ENCODE measurements around the gene C8A.

The C8A gene

DNA sequence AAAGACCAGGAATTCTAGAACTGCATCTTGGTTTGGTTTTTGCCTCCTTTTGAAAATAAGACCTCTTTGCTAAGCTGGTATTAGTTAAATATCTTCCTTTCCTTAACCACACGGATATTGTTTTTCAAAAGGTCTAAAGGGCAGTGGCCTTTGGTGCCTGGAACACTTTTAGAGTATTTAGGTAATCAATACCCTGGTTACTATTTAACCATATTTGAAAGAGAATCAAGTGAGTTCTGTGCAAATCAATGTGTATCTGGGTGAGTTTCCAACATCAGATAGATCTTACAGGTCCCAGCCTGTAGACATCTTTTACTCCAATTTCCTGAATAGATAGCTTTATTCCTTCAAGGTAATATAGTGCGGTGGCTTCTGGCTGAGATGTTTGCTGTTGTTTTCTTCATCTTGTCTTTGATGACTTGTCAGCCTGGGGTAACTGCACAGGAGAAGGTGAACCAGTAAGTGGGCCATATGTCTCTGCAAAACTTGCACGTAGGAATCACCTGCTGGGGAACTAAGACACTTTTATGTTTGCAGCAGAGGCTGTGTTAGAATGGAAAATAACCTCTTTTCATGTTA is at the start of gene C8A:
Gene C8A (plus strand): TSS at position 277 of the 579 bp plus-strand sequence. CDS start 105 bp downstream, at position 382.
- no peak for DNase-seq (ENCODE audit: low read depth in 2 of 2)

DNA sequence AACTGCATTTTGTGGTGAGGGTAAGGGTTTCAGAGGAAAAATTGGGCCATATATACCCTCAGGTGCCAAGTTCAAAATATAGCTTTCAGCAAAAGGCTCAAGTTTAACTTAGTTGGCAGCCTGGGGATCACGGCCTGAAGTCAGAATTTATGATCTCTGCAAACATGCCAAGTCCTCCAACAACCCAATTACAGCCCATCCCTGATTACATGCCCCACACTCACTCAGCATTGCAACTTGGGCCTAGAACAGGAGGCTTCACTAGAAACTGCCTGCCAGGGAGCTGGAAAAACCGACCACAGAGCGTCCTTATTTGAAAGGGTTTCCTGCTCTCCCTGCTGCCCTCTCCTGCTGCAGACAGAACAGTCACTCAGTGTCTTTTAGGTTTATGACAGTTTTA is 47.8 kb upstream of the C8A start:
- DNase-seq (ENCODE audit: low read depth in 2 of 2) = no peak

- no peak for DNase-seq (ENCODE audit: low read depth in 2 of 2)
Measured at GRCh38 chr1:56808410-56808809, 46.2 kb upstream of the C8A start.

DNA sequence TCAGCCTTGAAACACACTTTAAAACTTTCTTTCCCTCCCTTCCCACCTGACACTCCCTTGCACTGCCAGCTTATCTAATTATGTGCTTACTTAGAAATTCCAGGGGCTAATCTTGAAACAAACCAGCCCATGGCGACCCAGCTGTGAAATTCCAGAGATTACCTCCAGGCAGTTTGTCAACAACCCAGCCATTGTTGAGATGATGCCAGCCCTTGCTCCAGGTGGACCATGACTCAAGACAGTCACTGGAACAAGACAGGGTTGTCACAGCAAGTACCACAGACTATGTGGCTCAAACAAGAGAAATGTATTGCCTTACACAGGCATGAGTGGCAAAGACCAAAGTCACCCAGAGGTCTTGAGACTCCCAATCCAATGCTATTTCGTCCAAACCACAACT is 43.3 kb upstream of the C8A start:
- DNase-seq (ENCODE audit: low read depth in 2 of 2) = no peak

- DNase-seq (ENCODE audit: low read depth in 2 of 2) = no peak
Measured at GRCh38 chr1:56814205-56814604, 40.4 kb upstream of the C8A start.

- no peak for DNase-seq (ENCODE audit: low read depth in 2 of 2)
Measured at GRCh38 chr1:56816264-56816663, 38.3 kb upstream of the C8A start.

DNA sequence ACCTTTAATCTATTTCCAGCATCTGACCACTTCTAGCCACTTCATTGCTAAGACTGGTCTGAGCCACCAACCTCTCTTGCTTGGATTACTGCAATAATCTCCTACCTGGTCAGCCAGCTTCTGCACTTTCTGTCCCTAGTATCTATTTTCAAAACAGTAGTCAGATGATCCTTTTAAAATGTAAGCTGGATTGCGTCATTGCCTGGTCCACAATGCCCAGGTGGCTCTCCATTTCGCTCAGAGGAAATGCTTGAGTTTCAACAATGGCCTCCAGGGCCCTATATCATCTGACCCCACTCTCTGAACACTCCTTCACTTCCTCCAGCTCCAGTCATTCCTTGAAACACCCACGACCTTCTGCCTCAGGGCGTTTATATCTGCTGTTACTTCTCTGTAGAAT is 37.7 kb upstream of the C8A start:
- no peak for DNase-seq (ENCODE audit: low read depth in 2 of 2)

DNA sequence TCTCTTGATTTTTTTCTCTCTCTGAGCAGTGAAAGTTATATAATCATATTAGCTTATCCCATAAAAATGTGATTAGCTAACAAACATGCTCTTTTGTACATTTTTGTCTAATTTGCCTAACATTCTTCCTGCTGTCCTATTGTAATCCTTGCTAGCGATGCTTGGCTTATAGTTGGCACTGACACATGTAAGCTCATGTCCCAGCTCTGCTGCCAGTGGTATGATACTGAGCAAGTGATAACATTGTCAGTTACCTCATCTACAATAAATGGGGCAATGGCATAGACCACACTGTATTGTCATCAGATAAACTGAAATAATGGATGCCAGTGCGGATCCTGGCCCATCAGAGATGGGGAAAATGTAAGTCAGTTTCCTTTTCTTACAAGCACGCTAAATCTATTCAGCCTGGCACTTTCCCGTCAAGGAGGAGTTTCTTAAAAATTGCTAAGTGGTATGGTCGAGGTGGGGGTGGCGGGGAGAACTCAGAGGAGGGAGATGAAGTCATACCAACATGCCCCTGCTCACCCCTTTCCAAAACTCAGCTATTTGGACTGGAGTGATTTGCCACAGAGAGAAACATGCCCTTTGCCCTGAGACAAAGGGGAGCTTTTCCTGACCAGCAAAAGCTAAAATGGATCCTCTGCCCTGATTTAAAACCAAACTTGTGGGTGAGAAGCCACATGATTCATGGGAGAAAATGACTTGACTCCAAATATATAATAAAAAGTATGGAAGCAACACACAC is 36.7 kb upstream of the C8A start:
- no peak for DNase-seq (ENCODE audit: low read depth in 2 of 2)

DNA sequence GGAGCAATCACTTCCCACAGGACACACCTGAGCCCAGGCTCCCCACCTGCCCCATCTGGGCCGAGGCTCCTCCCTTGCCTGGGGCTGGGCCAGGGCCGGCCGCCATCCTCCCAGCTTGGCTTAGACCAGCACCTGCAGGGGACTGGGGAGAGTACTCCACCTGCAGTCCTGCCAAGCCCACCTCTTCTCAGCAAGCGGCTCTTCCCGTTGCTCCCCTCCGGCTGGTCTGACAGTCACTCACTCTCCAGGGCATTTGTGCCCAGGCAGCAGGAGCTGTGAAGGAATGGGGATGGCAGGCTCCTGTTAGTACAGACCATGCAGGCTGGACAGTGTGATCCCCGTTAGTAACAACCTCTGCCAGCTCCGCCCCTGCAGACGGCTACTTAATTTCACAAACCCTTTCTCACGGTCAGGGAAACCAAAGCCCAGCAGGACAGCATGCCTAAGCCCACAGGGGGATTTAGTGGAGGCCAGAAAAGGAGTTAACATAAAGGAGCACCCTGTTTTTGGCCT is 35.2 kb upstream of the C8A start, which contains the start of gene FYB2:
Gene FYB2 (minus strand): TSS at position 18 of the 513 bp plus-strand sequence. CDS start 114 bp downstream, outside the sequence.
- no peak for DNase-seq (ENCODE audit: low read depth in 2 of 2)

DNA sequence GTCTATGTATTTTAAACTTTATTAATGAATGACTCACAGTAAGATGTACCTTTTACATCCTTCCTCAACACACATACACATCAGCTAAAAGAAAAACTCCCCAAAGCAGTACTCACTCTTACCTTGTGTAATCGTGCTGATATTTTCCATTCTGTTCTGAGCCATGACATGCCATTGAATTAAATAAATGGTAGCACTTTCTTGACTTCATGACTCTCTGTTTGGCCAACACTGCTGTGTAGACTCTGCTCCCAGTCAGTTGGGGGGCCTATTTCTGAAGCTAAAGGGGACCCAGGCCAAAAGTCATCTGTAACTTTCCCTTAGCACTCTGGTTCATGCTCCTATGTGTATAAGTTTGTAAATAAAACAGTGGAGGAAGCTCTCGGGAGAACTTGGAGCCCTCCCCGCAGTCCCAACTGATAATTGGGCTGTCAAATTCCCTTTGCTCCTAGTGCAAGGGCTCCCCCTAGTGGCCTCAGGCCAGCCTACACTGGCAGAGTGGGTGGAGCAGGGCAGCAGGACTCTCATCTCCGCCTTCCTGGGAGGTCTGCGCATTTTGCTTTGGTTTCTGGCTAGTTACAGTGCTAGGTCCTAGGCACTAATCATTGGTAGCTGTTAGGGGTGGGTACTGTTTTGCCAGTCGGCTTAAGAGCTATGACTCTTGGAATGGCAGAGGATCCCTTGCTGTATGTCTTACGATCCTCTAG is 33.7 kb upstream of the C8A start:
- DNase-seq (ENCODE audit: low read depth in 2 of 2) = peak in 1 of 2 donors; percentile 54

DNA sequence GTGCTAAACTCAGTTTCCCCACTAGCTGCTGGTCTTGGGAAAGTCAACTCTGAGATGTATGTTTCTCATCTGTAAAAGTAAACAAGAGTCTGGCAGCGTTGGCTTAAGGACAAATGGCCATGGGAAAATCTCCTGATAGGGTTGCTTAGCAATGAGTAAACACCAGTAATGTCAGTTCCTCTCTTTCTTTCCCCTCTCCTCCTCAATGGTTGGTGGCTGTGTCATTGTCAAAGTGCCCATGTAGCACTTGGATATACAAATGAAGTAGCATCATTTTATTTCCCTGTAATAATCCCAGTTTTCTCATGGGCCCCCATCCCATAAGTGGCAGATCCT is 33.2 kb upstream of the C8A start:
- DNase-seq (ENCODE audit: low read depth in 2 of 2) = no peak

- DNase-seq (ENCODE audit: low read depth in 2 of 2) = no peak
Measured at GRCh38 chr1:56824271-56824670, 30.3 kb upstream of the C8A start.

- no peak for DNase-seq (ENCODE audit: low read depth in 2 of 2)
Measured at GRCh38 chr1:56824938-56825337, 29.7 kb upstream of the C8A start.

- no peak for DNase-seq (ENCODE audit: low read depth in 2 of 2)
Measured at GRCh38 chr1:56825436-56825835, 29.2 kb upstream of the C8A start.

DNA sequence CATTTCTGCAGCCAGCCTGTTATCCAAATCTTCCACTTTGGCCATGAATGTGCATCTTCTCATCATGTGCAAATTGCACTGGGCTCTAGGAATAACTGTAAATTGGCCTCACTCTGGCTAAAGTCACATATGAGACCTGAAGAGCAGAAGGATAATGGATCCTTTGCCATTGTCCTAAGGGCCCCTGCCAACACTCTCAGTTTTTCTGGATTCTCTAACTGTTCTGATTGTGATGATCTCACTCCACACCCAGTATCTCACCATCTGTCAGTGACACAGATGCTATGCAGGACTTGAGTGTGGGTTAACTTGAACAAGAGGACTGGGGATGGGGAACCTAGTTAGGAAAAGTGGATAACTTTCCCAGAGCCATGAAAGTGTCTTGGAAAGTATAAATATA is 26.9 kb upstream of the C8A start:
- no peak for DNase-seq (ENCODE audit: low read depth in 2 of 2)

GRCh38 chr1:56830052-56830451 is 24.5 kb upstream of the C8A start:
- DNase-seq (ENCODE audit: low read depth in 2 of 2) = no peak

DNA sequence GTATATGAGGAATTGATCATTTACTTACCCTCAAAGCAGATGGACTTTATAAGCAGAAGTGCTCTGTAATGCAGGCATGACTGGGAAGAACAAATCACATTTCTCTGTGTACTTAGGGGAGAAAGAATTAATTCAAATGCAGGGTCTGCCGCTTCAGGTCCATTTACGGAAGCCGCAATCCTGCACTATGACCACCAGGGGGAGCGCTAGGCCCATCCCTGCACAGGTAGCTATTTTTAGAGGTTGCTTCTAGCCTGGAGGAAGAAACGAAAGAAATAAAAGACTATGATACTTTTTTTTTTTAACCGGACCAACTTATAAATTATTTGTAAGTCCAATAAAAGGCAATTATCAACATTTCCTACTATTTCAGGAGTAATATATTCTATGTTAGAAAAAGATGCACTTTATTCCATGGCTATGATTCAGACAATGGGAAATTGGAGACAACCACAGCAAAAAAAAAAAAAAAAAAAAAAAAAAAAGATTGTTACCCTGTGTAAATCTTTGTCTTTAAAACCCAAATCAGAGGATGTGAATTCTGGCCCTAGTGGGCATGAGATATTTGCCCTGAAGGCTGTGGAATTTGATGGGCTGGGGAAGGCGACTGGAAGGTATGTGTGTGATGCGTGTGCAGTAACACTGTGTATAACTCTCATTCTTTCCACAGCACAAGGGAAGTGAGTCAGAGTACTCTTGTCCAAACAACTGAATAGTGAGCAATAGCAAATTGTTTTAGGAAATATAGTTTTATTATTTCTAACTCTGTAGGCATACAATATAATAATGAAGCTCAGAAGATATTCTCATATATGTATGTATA is 22.5 kb upstream of the C8A start:
- DNase-seq (ENCODE audit: low read depth in 2 of 2) = peak; percentile 17 to 44

- no peak for DNase-seq (ENCODE audit: low read depth in 2 of 2)
Measured at GRCh38 chr1:56833088-56833487, 21.5 kb upstream of the C8A start.

DNA sequence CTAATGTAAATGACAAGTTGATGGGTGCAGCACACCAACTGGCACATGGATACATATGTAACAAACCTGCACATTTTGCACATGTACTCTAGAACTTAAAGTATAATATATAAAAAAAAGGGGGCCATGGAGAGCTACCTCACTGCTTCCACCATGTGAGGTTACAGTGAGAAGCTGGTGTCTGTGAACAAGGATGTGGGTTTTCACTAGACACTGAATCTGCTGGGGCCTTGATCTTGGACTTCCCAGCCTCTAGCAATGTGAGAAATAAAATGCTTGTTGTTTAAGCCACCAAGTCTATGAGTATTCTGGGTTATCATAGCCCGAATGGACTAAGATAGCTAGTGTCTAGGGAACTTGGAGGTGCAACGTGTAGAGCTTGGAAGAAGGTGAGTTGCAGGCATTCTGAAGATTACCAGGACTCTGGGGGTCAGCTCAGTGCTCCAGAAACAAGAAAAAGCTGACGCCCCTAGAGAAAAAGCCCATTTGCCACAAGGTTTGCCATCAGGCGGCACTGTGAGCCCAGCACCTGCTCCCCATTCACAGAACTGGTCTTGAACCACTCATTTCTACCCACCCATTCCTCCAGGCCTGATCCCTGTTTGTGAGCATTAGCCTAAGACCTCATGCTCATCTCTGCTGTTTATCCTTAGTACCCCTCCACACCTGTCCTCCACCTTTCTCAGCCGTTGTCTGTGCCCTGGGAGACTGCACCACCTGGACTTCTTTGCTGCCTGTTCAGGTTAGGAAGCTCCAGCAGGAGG is 20.3 kb upstream of the C8A start:
- no peak for DNase-seq (ENCODE audit: low read depth in 2 of 2)

DNA sequence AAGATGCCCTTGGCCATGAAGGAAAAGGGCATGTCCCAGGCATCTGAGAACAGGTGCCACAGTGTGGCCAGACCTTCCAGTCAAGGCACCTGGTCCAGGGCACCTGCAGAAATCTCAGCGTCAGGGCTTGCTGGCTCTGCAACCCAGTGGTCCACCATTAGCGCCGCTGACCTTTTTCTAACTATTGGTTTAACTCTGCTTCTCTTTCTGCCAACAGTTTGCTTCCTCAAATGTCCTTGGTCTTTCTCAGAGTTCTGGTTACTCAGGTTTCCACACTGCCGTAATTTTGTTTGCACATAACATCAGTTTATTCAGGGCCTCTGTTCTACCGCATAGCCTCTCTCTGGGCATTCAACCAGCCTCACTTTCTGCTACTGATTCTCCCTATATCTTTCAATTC is 18.9 kb upstream of the C8A start:
- DNase-seq (ENCODE audit: low read depth in 2 of 2) = no peak

DNA sequence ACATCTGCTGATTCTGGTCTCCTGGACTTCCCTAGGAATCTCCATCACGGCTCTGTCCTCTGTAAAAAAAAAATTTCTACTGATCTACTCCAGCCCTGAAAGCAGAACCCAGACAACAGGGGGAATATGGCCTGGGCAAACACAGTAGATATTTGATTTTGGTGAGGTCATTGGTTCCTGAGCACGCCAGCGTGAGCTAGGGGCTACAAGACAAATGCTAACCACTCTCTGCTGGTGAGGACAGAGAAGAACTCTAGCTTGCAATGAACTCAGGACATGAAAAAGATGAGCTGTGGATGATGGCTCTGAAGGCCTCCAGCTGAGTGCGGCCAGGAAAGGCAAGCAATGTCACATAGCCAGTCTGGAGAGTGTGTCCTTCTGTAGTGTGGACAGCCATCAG is 18.2 kb upstream of the C8A start:
- no peak for DNase-seq (ENCODE audit: low read depth in 2 of 2)

Data from stimulated activated CD4-positive, alpha-beta T cell treated with anti-CD3 and anti-CD28 coated beads, Interleukin-1b, Interleukin-23, amount 100 ng/mL, for 1 hour (primary cell).